Skin of body (tissue), 2 donors: ENCODE measurements around the gene ADARB2. TPM values are rescaled to one million over a fixed set of nuclear protein-coding genes. Genes with fewer than 3 reads are reported as not detected.

ENCODE experiments used
- DNase-seq: peaks from one replicate; lab custom pipeline; 2025; lab: John Stamatoyannopoulos, UW
- total RNA-seq: library from RNA; depleted of rRNA; stranded (reverse); fragments of >200 nt; gene quantifications from one replicate; pipeline ENCODE4 v1.2.3, GENCODE V29; 2014

The ADARB2 gene
- total RNA-seq, 1 donor from 2014 or later = 0.10 TPM

- DNase-seq = no peak
Observed at GRCh38 chr10:1529806-1530413, 207.4 kb downstream of the ADARB2 start.

DNA sequence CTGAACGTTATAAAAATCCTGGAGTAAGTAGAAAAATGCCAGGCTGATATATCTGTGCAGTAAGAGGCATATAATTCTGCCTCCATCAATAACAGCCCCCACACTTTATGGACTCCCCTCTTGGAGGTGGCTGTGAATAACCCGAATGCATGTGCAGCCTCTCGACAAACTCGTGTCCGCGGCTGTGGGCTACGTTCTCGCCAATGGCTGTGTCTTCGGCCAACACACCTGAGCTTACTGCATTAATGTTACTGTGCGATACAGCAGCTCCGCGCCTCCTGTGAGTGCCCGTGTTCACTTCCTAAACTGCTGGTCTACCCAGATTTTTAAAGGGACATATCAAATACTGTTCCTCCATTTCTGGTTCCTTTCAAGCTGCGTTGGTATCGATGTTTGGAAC is 209.4 kb downstream of the ADARB2 start:
- DNase-seq = no peak

GRCh38 chr10:1526436-1527055 is 210.8 kb downstream of the ADARB2 start:
- no peak for DNase-seq

DNA sequence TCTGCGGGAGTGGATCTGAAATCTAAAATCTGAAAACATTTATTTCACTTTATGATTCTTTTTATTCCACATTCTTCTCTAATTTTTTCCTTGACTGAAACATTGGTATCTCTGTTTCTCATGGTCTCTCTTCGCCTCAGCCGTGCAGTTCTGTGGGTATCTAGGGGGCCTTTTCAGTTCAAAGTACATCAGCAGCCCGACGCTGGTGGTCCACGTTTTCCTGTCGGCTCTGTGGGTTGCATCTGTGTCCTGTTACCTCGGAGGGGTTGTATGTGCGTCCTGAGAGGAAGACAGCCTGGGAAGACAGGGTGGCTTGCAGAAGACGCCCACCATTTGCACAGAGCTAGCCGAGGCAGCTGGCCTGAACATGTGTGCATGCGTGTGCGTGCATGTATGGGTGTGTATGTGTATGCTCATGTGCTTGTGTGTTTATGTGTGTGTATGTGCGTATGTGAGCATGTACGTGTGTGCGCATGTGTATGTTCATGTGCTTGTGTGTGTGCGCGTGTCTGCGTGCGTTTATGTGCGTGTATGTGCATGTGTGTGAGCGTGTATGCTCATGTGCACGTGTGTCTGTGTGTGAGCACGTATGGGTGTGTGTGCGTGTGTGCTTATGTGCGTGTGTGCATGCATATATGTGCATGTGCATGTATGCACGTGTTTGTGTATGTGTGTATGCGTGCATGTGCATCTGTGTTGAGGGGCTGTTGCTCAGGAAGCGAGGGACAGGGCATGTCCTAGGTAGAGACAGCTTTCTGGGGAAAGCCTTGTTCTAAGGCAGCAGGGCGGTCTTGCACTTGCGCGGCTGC is 211.8 kb downstream of the ADARB2 start:
- no peak for DNase-seq

- no peak for DNase-seq
Observed at GRCh38 chr10:1524540-1524939, 212.8 kb downstream of the ADARB2 start.

DNA sequence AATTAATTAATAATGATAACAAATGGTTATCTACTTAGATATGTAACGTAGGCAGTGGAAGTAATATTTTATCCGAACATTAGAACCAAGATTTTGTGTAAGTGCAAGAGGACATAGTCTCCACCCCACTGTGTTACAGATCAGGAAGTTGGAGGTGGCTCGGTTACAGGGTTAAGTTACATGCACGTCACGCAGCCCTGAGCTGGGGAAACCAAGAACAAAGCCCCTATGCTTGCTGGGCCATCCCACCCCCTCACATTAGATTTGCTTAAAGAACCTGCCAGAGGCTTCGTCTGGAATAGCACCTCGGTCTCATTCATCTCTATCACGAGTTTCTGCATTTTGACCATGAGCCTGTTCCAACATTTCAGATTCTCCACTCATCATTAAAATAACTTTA is 214.1 kb downstream of the ADARB2 start:
- no peak for DNase-seq

DNA sequence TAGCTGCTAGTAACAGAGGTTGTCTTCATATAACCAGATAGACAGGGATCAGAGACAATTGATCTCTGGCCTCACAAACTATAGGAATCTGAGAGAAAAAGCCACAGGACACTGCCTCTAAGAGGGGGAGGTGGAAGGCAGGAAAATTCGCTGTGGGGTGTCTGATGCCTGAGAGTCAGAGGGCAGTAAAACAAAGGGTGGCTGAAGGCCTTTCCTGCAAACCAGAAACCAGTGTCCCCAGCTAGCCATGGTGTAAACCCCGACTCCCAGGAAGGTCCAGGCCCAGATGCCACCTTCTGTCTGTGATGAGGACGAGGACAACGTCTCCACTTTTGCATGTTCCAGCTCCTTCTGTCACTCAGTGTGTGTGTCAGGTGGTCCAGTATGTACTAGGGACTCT is 215.1 kb downstream of the ADARB2 start:
- no peak for DNase-seq

DNA sequence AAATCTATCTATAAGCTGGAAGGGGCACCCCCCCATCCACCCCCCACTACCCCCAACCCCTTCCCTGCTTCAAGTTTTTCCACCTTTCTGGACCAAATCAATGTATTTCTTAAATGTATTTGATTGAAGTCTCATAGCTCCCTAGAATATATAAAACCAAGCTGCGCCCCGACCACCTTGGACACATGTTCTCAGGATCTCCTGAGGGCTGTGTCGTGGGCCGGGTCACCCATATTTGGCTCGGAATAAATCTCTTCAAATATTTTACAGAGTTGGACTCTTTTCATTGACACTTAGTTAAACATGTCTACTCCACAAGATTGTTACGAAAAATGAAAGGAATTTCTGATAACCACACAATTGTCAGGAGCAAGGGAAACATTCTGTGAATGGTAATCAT is 215.6 kb downstream of the ADARB2 start:
- DNase-seq = no peak

DNA sequence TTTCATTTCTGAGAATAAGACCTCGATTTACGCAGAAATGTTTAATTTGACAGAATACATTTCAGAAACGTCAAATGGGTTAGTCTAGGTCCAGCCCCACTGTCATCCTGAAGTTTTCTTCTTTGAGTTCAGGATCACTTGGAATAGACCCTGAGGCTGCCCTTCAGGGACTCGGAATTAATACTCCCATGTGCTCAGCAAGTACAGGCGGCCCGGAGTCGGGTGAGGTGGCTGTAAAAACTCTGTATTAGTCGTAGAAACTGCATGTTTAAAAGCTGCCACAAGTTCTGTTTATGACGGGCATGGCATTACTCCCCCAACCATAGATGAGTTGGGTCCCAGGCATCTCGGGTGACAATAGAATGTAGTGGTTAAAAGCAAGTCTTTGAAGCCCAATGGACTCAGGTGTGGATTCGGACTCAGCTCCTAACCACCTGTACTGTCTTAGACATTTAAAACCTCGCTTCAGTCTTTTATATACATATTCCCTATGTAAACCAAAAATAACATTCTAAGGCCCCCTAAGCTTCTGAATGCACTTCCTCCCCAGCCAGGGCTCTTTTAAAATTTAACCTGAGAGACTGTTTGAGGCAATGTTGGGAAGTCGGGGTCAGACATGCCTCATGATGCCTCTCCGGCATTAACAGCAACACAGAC is 216.3 kb downstream of the ADARB2 start:
- DNase-seq = no peak

DNA sequence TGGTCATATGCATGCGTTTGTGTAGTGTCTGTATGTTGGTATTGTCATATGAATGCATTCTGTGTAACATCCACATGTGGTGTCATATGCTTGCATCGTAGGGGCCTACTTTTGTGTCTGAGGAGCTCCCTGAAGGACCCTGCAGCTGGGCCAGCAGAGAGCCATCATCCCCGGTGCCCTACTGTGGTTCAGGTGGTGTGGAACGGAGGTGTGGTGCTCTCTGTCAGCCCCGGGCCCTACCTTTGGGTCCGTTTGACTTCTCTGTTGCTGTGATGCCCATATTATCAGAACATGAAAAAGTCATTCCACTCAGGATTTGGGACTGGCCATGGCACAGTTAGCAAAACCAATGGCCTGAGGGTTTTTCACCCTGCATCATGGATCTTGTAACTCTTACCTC is 217.9 kb downstream of the ADARB2 start:
- DNase-seq = no peak

DNA sequence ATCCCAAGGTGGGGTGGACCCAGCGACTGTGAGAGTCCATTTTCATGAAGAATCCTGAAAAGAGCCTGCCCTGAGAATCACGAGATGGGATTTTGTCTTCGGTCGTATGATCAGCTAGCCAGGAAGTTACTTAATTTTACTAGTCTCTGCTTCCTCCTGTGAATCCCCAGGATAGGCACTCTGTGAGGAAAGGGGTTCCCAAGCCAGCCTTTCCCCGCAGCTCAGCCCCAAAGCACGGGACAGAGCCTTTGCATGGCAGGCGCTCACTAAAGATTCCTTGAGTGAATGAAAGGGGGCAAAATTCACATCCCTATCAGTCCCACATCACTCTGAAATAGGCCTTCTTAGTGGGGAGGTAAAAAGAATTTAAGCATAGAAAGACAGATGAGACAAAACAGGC is 219.6 kb downstream of the ADARB2 start:
- no peak for DNase-seq

GRCh38 chr10:1516492-1517165 is 220.7 kb downstream of the ADARB2 start:
- no peak for DNase-seq

GRCh38 chr10:1515780-1516491 is 221.4 kb downstream of the ADARB2 start:
- DNase-seq = no peak

DNA sequence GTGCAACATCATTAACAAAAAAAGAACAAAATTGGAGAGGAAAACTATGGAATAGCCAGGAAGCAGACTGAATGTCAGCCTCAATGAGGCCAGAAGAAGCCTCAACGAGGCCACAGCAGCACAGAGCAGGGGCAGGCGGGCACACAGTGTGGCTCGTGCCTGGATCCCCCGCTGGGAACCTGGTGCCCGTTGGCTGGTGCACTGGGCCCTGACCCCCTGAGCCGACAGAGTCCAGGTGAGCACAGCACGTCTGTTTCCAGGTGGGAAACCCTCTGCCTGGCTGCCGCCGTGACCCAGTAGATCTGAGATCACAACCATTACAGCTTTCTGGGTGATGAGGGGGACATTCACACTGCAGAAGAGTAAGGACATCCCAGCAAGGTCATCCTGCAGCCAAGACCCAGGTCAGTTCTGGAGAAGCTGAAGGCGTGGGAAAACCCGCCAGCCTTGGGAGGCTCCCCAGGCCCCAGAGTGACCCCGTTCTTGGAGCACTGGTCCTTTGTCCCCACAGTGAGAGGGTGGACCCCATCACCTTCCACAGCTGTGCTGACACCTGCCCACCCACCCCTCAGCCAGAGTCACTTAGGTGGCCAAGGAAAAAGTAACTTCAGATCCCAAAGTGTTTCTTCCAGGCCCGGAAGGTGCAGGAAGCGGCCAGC is 222.1 kb downstream of the ADARB2 start:
- no peak for DNase-seq

DNA sequence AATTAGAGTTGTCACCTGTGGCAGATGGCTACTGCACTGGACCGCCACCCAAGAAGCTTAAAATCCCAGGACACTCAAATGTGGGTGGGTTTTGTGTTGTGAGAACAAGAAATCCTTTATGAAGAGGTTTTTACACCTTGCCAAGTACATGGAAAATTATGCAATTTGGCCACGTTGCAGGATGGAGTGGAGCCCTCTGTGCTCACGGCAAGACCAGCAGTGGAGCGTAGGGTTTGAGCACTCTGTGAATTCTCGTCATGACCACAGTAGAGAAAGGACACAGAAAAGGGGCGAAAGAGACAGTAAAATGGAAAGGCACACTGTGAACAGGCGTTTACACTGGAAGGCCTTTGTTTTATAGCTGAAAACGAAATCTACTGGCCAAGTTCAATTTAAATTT is 222.6 kb downstream of the ADARB2 start:
- DNase-seq = no peak

DNA sequence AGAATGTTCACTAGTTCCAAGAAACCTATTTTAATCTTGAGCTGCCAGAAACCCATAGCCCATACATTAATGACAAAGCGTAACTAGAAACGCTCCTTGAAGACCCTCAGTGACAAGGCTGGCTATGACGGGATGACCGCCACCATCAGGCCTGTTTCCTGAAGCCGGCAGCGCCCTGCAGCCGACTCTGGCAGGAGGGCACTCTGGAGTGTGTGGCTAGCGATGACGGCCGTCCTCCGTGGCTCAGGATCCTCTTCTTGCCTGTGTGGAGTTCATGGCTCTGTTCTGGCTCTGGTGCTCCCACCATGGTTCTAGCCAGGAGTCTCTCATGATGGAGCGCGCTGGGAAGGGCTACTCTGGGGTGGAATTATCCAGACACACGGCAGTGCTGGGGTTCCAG is 224.1 kb downstream of the ADARB2 start:
- DNase-seq = no peak

DNA sequence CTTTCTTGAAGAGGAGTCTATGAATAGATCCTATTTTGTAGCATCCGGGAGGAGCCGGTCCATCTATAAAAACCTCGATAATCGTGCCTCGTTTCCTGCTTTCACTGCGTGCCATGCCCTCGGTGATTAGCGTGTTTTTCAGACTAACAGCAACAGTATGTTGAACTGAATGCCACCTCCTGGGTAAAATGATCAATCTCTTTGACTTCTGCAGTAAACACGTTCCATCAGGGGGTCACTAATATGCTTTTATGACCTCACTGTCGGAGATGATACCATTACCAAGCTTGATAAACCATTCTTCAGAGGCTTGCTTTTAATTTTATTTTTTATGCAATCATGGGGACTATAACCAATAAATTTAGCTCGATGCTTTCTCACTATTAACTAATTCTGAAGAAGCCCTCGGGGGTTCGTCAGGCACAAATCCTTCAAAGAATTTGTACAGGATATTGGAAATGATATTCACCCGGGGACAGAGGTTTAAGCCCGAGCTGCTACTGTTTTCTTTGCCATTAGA is 228.3 kb downstream of the ADARB2 start:
- DNase-seq = no peak

GRCh38 chr10:1508096-1508495 is 229.2 kb downstream of the ADARB2 start:
- no peak for DNase-seq

DNA sequence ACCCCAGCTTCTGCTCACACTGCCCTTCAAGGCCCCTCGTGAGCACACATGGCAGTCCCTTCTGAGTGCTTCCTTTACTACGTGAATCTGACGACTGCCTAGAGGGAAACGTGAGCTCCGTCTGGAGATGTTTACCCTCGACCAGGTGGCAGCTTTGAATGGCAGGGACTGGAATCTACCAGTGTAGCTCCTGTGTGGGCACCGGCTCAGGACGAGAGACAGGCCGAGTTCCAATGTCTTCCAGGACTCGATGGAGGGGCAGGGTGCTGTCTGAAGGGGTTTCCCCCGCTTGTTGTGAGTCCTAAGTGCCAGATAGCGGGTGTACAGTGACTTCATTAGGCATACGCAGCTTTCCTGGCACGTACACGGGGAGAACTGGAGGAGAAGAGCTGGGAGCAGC is 229.9 kb downstream of the ADARB2 start:
- DNase-seq = no peak

DNA sequence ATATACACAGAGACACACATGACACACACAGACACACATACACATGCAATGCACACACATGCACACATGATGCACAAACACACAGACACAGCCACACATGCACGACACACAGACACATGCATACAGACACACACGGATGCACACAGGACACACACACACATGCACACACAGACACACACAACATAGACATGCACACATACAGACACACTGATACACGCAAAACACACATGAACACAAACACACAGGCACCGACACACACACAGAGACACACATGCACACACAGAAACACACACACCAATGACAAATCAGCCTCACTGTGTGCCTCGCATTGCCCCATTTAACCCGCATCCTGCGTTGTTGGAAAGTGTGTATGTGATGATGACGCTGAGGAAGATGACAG is 232.4 kb downstream of the ADARB2 start:
- DNase-seq = no peak
